GM12801 (cell line): ENCODE data around the gene FXYD1.

Source experiments
- CTCF ChIP-seq: IDR thresholded peaks from one replicate; pipeline ENCODE4 v1.5.1; 2011; ENCODE audit warnings: control low read depth; ENCODE audit not compliant: insufficient read length; ENCODE audit errors: extremely low read depth

FXYD1 gene

GRCh38 chr19:35095667-35096368 is 42.8 kb upstream of the FXYD1 start:
- TF ChIP-seq CTCF, result no peak

- no peak for TF ChIP-seq CTCF
These were observed 40.1 kb upstream of the FXYD1 start for GRCh38 chr19:35098413-35099049.

GRCh38 chr19:35099155-35099896 is 39.3 kb upstream of the FXYD1 start:
- no peak for TF ChIP-seq CTCF

- no peak for TF ChIP-seq CTCF
These were observed 38.7 kb upstream of the FXYD1 start for GRCh38 chr19:35099897-35100275.

- no peak for TF ChIP-seq CTCF
These were observed 37.8 kb upstream of the FXYD1 start for GRCh38 chr19:35100588-35101533.

- no peak for TF ChIP-seq CTCF
These were observed 34.3 kb upstream of the FXYD1 start for GRCh38 chr19:35104361-35104760.

- no peak for TF ChIP-seq CTCF
These were observed 33.6 kb upstream of the FXYD1 start for GRCh38 chr19:35105047-35105410.
